HG03060 (cell line): ENCODE data around the gene GPATCH8.
"Not testable (repeated sequence)": the region's sequence is repeated elsewhere in the genome, so short reads cannot be mapped to it uniquely, and the experiment has no call there.

Experiments used
- ATAC-seq: cut with Tn5 transposase; IDR thresholded peaks from one replicate; pipeline ENCODE4 v1.9.1; 2021; ENCODE audit warnings: low read depth, moderate number of reproducible peaks; ENCODE audit not compliant: unreplicated experiment

The GPATCH8 gene

GRCh38 chr17:44398692-44399691, 104.2 kb downstream of the GPATCH8 start:
- ATAC-seq = no peak

DNA sequence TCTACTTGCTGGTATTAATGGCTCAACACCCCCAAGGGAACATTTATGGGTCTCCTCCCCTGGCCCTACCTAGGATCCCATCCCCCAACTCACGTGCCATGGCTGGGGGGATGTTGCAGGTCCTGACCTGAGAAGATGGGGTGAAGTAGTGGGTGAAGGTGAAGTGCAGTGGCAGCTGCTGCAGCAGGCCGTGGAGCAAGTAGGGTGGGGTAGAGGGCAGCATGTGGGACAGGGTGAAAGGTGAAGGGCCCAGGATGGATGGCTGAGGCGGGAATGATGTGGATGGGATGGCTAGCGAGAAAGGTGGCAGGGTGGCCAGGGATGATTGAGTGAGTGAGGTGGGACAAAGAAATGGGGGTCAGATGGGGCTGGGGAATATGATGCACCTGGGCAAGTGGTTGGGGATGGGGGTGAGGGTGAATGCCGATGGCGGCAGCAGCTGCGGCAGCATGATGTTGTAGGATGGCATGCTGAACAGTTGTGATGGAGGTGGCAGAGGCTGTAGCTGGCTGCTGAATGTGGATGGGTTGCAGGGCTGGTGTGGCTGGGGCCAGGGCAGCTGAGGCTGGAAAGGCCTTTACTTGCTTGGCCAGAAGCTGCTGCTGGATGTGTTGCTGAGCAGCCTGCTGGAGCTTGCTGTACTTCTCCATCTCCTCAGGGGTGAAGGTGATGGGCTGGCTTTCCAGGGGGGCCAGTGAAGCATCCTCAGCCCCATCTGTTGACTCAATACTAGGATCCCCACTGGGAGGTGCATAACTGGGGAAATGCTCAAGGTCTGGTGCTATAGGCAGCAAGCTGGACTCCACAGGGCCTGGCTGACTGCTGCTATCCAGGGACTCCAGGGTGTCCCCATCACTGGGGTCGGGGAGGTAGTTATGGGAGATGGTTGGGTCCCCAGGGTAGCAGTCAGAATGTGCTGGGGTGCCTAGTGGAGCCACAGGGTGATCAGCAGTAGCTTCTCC, 105.4 kb downstream of the GPATCH8 start:
- no peak for ATAC-seq

GRCh38 chr17:44396946-44397345, 106.3 kb downstream of the GPATCH8 start:
- ATAC-seq = no peak

- ATAC-seq = no peak
These were observed 108.4 kb downstream of the GPATCH8 start for GRCh38 chr17:44394833-44395232.

- ATAC-seq = not testable (repeated sequence)
These were observed 109.1 kb downstream of the GPATCH8 start for GRCh38 chr17:44394112-44394511.

GRCh38 chr17:44390250-44390870, 112.8 kb downstream of the GPATCH8 start:
- no peak for ATAC-seq

GRCh38 chr17:44389723-44390202, 113.4 kb downstream of the GPATCH8 start:
- no peak for ATAC-seq

- ATAC-seq = no peak
These were observed 113.9 kb downstream of the GPATCH8 start, which contains the start of gene ITGA2B for GRCh38 chr17:44389281-44389680. ITGA2B (minus strand) TSS chr17:44389649; CDS start chr17:44389473, 176 bp downstream.

- ATAC-seq = no peak
These were observed 115.4 kb downstream of the GPATCH8 start for GRCh38 chr17:44387804-44388203.

DNA sequence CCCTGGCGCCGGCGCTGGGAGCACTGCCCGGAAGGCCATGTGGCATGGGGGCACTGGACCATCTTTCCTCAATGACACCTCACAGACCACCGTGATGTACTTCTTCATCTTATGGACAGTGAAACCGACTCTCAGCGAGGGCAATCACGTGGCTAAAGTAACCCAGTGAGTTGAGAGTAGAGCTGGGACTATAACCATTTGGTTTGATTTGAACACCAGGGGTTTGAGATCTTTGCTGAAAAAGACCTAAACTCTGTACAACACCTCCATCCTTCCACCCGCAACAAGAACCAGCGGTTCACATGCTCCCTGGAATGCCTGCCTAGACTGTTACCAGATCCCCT, 117.1 kb downstream of the GPATCH8 start:
- ATAC-seq = no peak

DNA sequence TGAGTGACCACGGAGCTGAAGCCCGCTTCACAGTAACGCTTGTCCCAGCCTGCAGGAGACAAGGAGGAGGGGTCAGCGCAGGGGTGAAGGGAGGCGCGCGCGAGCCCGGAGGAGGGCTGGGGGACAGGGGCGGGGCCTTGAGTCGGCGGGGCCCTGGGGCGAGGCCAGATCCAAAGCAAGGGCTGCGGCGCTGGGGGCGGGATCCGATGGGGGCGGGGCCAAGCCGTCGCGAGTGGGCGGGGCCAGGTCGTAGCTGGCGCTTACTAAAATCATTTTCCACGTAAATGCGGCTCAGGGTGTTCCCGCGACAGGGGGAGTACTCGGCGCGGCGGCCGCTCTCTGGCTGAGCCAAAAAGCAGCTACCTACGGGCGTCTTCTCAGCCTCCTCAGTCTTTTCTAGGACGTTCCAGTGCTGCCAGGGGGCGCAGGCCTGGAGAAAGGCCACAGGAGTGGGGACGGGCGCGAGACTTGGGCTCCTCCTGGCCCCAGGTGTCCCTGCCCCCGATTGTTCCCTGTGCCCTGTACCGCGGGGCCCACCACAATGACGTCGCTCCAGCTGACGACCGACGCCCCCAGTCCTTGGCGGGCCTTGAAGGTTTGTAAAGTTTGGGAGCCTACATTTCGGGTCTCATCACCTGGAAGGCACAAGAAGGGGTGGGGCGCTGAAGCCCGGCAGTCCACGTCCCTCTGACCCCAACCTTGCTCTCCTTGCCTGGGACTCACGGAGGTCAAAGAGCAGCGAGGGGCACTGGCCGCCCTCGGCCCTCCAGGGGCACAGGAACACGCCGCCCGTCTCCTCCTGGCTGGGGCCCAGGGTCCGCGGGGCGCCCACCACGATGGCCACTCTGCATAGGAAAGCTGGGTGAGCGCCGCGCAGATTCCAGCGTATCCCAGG, 117.7 kb downstream of the GPATCH8 start:
- ATAC-seq = no peak

GRCh38 chr17:44384823-44385286, 118.4 kb downstream of the GPATCH8 start:
- ATAC-seq = no peak

- ATAC-seq = no peak
These were observed 118.9 kb downstream of the GPATCH8 start for GRCh38 chr17:44384281-44384822.

DNA sequence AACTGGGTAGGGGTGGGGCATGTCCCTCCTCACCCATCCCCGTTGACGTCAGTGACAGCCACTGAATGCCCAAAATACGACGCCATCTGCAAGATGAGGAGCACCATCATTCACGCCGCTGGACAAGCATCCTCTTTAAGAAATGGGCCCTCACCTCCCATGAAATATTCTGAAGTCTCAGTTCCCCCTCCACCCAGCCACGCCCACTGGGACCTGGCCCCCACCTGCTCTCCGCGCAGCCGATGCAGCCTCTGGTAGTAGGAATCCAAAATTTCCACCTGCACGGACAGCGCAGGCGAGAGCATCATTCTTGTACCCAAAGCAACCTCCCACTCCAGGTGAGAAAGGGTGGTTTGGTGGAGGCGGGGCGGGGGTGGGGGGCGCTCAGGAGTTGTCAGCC, 119.3 kb downstream of the GPATCH8 start:
- no peak for ATAC-seq

- no peak for ATAC-seq
These were observed 119.8 kb downstream of the GPATCH8 start for GRCh38 chr17:44383363-44383762.

GRCh38 chr17:44382917-44383316, 120.3 kb downstream of the GPATCH8 start:
- ATAC-seq = no peak

GRCh38 chr17:44381810-44382305, 121.3 kb downstream of the GPATCH8 start:
- ATAC-seq = no peak

DNA sequence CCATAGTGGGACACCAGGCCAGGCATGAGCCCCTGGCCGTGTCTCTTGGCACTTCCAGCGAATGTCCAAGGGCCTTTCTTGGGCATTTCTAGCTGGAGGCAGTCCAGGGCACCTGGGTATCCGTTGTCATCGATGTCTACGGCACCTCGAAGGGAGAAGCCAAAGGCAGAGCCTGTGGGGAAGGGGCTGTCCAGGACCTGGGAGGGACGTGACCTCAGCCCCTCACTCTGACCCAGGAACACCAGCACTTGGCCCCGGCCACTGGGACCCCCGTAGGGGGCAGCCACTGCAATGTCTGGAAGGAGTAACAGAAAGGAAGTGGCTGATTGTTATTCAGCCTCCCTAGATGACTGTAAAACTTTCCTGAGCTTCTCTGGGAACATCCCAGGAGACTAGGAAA, 122.4 kb downstream of the GPATCH8 start:
- no peak for ATAC-seq

GRCh38 chr17:44379887-44380286, 123.3 kb downstream of the GPATCH8 start:
- no peak for ATAC-seq
